Measurements from ENCODE around the gene NKAIN4. TPM values are rescaled to one million over a fixed set of nuclear protein-coding genes. Genes with fewer than 3 reads are reported as not detected.
"Not testable (repeated sequence)": the region's sequence is repeated elsewhere in the genome, so short reads cannot be mapped to it uniquely, and the experiment has no call there.

The NKAIN4 gene
- total RNA-seq, 4 donors from 2014 or later = not detected

GRCh38 chr20:63222541-63222940, 31.7 kb downstream of the NKAIN4 start:
- TF ChIP-seq CTCF (IDR thresholded peaks at IDR 0.05 in 4 of 5, conservative IDR thresholded peaks at IDR 0.05 in 1 of 5) = no peak
- TF ChIP-seq POLR2A (IDR thresholded peaks at IDR 0.05) = no peak
- in situ Hi-C loops (cut with MboI; ENCODE audit: low sequenced_read_pairs in 4 of 4) (no loop called here), intact Hi-C loops (cut with DNase I; ENCODE audit: low total_unique reads) (no loop called here)
- DNase-seq = no peak
- ATAC-seq = no peak
- Histone ChIP-seq H3K4me1 (no peaks in the 10 kb centered on the region), H3K27me3 (no peaks in the 10 kb centered on the region), H3K27ac (no peak overlapping the region), H3K4me3 (no peak overlapping the region), H3K9me3 (no peaks in the 10 kb centered on the region), H3K36me3 (no peaks in the 10 kb centered on the region)

GRCh38 chr20:63221400-63222053, 32.7 kb downstream of the NKAIN4 start:
- H3K27me3 ChIP-seq; intact Hi-C loops (cut with DNase I; ENCODE audit: low total_unique reads); ATAC-seq; H3K27ac ChIP-seq; in situ Hi-C loops (cut with MboI; ENCODE audit: low sequenced_read_pairs in 4 of 4); H3K9me3 ChIP-seq; H3K36me3 ChIP-seq; H3K4me1 ChIP-seq; H3K4me3 ChIP-seq; DNase-seq: not testable (repeated sequence)

GRCh38 chr20:63220696-63221399, 33.4 kb downstream of the NKAIN4 start:
- TF ChIP-seq CTCF (IDR thresholded peaks at IDR 0.05 in 4 of 5, conservative IDR thresholded peaks at IDR 0.05 in 1 of 5) (no peak), POLR2A (IDR thresholded peaks at IDR 0.05) (no peak)
- H3K4me3 ChIP-seq = no peak overlapping the region
- no peak for DNase-seq
- no peak for ATAC-seq
- H3K9me3 ChIP-seq = no peaks in the 10 kb centered on the region
- H3K36me3 ChIP-seq = no peaks in the 10 kb centered on the region
- intact Hi-C loops (cut with DNase I; ENCODE audit: low total_unique reads) = no loop called here
- peaks cover 6 to 7% of the 10 kb centered on the region in 2 donors for H3K4me1 ChIP-seq
- H3K27ac ChIP-seq = no peak overlapping the region
- no peaks in the 10 kb centered on the region for H3K27me3 ChIP-seq
- in situ Hi-C loops (cut with MboI; ENCODE audit: low sequenced_read_pairs in 4 of 4) = no loop called here

- no peaks in the 10 kb centered on the region for H3K9me3 ChIP-seq
- no peak overlapping the region for H3K4me3 ChIP-seq
- peaks cover 8 to 10% of the 10 kb centered on the region in 2 donors for H3K4me1 ChIP-seq
- no peaks in the 10 kb centered on the region for H3K36me3 ChIP-seq
- DNase-seq (no peak), ATAC-seq (no peak)
- intact Hi-C loops (cut with DNase I; ENCODE audit: low total_unique reads) = loop anchor here (5.0 to 10.0 kb wide), 3 partner anchors 358 to 425 kb away; partner anchors contain the start of genes GMEB2, MRGBP and TCFL5
- TF ChIP-seq CTCF (IDR thresholded peaks at IDR 0.05 in 4 of 5, conservative IDR thresholded peaks at IDR 0.05 in 1 of 5) = no peak
- no peak for TF ChIP-seq POLR2A (IDR thresholded peaks at IDR 0.05)
- in situ Hi-C loops (cut with MboI; ENCODE audit: low sequenced_read_pairs in 4 of 4) = no loop called here
- H3K27ac ChIP-seq = no peak overlapping the region
- no peaks in the 10 kb centered on the region for H3K27me3 ChIP-seq
Observed at GRCh38 chr20:63219866-63220521, 34.3 kb downstream of the NKAIN4 start.

GRCh38 chr20:63219447-63219821, 34.8 kb downstream of the NKAIN4 start:
- in situ Hi-C loops (cut with MboI; ENCODE audit: low sequenced_read_pairs in 4 of 4) = no loop called here
- H3K27me3 ChIP-seq = no peaks in the 10 kb centered on the region

More at GRCh38 chr20:63219447-63219821, 34.8 kb downstream of the NKAIN4 start:
- intact Hi-C loops (cut with DNase I; ENCODE audit: low total_unique reads) = loop anchor here (5.0 to 10.0 kb wide), 3 partner anchors 357 to 425 kb away; partner anchors contain the start of genes GMEB2, MRGBP and TCFL5
- no peak overlapping the region for H3K4me3 ChIP-seq
- H3K4me1 ChIP-seq = peaks cover 14 to 16% of the 10 kb centered on the region in 2 donors
- TF ChIP-seq CTCF (IDR thresholded peaks at IDR 0.05 in 4 of 5, conservative IDR thresholded peaks at IDR 0.05 in 1 of 5) (no peak), POLR2A (IDR thresholded peaks at IDR 0.05) (no peak)
- H3K9me3 ChIP-seq = no peaks in the 10 kb centered on the region
- no peak for ATAC-seq
- H3K36me3 ChIP-seq = peaks cover 0 to 3% of the 10 kb centered on the region in 2 donors
- H3K27ac ChIP-seq = no peak overlapping the region
- no peak for DNase-seq

Data from gastrocnemius medialis (tissue), 4 donors.